Right lobe of liver (tissue), 4 donors: ENCODE measurements around the gene RNF208.

Experiments used
- CTCF ChIP-seq, 4 donors: fragments of 200-600 bp in 3 of 4; fragments of 450-650 bp in 1 of 4; IDR thresholded peaks; one replicate each; pipeline versions ENCODE4 v1.5.1 to v1.8.0; 2016 to 2022; ENCODE audit warnings: antibody characterized with exemption in 4 of 4, mild to moderate bottlenecking in 2 of 4
- POLR2A ChIP-seq: fragments of 450-650 bp; IDR thresholded peaks from one replicate; pipeline ENCODE4 v1.6.1; 2017; ENCODE audit warnings: antibody characterized with exemption, mild to moderate bottlenecking
- donor health status: DM: no; HTN: no; CAD: no.
- donor health status: DM: no; HTN: no; CAD: no.
- donor health status: DM: no; HTN: yes; CAD: no.

DNA sequence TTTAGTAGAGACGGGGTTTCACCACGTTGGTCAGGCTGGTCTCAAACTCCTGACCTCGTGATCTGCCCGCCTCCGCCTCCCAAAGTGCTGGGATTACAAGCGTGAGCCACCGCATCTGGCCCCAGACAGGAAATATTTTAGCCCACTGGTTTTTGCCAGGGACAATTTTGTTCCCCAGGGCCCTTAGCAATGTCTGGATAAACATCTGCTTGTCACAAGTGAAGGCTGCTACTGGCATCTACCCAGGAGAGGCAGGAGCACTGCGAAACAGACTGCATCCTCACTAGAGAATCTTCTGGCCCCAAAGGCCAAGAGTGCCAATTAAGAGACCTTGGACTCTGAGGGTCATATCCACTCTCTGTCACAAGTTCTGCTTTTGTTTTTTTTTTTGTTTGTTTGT, 19.1 kb downstream of the RNF208 start:
- TF ChIP-seq CTCF (IDR thresholded peaks at IDR 0.05) (no peak), POLR2A (no peak)
